ENCODE measurements around the gene TRABD2B.

The TRABD2B gene

GRCh38 chr1:47838562-47839432 lies 158.4 kb downstream of the TRABD2B start:
- TF ChIP-seq, protein P1, sequence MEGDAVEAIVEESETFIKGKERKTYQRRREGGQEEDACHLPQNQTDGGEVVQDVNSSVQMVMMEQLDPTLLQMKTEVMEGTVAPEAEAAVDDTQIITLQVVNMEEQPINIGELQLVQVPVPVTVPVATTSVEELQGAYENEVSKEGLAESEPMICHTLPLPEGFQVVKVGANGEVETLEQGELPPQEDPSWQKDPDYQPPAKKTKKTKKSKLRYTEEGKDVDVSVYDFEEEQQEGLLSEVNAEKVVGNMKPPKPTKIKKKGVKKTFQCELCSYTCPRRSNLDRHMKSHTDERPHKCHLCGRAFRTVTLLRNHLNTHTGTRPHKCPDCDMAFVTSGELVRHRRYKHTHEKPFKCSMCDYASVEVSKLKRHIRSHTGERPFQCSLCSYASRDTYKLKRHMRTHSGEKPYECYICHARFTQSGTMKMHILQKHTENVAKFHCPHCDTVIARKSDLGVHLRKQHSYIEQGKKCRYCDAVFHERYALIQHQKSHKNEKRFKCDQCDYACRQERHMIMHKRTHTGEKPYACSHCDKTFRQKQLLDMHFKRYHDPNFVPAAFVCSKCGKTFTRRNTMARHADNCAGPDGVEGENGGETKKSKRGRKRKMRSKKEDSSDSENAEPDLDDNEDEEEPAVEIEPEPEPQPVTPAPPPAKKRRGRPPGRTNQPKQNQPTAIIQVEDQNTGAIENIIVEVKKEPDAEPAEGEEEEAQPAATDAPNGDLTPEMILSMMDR (IDR thresholded peaks at IDR 0.05; ENCODE audit: control insufficient read depth, extremely low read depth, insufficient read depth), result no peak
- DNase-seq (ENCODE audit: low read depth), result no peak
- H3K4me3 ChIP-seq (ENCODE audit: low read depth, low read length), result no peak overlapping the region

- no peak for DNase-seq (ENCODE audit: low read depth)
- no peak overlapping the region for H3K4me3 ChIP-seq (ENCODE audit: low read depth, low read length)
- TF ChIP-seq, protein P1 (IDR thresholded peaks at IDR 0.05; ENCODE audit: control insufficient read depth, extremely low read depth, insufficient read depth), result no peak
These were observed 159.2 kb downstream of the TRABD2B start for GRCh38 chr1:47837866-47838561.

- TF ChIP-seq, protein P1 (IDR thresholded peaks at IDR 0.05; ENCODE audit: control insufficient read depth, extremely low read depth, insufficient read depth), result no peak
- H3K4me3 ChIP-seq (ENCODE audit: low read depth, low read length), result no peak overlapping the region
- DNase-seq (ENCODE audit: low read depth), result no peak
These were observed 159.9 kb downstream of the TRABD2B start for GRCh38 chr1:47837056-47837830.

DNA sequence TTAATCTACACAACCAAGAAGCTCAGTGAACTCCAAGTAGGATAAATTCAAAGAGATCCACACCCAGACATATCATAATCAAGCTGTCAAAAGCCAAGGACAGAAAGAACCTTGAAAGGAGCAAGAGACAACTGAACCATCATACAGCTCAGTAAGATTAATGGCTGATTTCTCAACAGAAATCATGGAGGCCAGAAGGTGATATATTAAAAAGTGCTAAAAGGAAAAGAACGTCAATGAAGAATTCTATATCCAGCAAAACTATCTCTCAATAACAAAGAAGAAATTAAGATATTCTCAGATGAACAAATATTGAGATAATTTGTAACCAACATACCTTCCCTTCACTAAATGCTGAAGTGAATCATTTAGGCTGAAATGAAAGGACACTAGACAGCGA lies 161.8 kb downstream of the TRABD2B start:
- TF ChIP-seq, protein P1 (IDR thresholded peaks at IDR 0.05; ENCODE audit: control insufficient read depth, extremely low read depth, insufficient read depth), result no peak
- DNase-seq (ENCODE audit: low read depth), result no peak

GRCh38 chr1:47834326-47834725 lies 162.9 kb downstream of the TRABD2B start:
- no peak for DNase-seq (ENCODE audit: low read depth)
- H3K4me3 ChIP-seq (ENCODE audit: low read depth, low read length), result no peak overlapping the region
- TF ChIP-seq, protein P1 (IDR thresholded peaks at IDR 0.05; ENCODE audit: control insufficient read depth, extremely low read depth, insufficient read depth), result no peak

More for the DNA sequence above, 161.8 kb downstream of the TRABD2B start:
- no peak overlapping the region for H3K4me3 ChIP-seq (ENCODE audit: low read depth, low read length)

- H3K4me3 ChIP-seq (ENCODE audit: low read depth, low read length), result no peak overlapping the region
- TF ChIP-seq, protein P1 (IDR thresholded peaks at IDR 0.05; ENCODE audit: control insufficient read depth, extremely low read depth, insufficient read depth), result no peak
- no peak for DNase-seq (ENCODE audit: low read depth)
These were observed 166.4 kb downstream of the TRABD2B start for GRCh38 chr1:47830641-47831333.
